ENCODE data around the gene ADAR. TPM values are rescaled to one million over a fixed set of nuclear protein-coding genes. Genes with fewer than 3 reads are reported as not detected.

ADAR gene
- total RNA-seq, 3 donors from 2014 or later (not counting 1 experiment from before 2014, with no cell fraction given): 260 to 281 (median 265) TPM

GRCh38 chr1:154573168-154573510 is 34.8 kb downstream of the ADAR start:
- no peak for ATAC-seq

GRCh38 chr1:154572468-154573167 is 35.4 kb downstream of the ADAR start:
- DNase-seq (no peak), ATAC-seq (no peak)
- intact Hi-C loops (cut with micrococcal nuclease): no loop called here
- Histone ChIP-seq H3K36me3 (ENCODE audit: control insufficient read depth, insufficient read depth, low read length) (no peaks in the 10 kb centered on the region), H3K27me3 (ENCODE audit: control insufficient read depth, insufficient read depth, low read length) (peaks cover 10% of the 10 kb centered on the region), H3K4me1 (ENCODE audit: control insufficient read depth, insufficient read depth, low read length) (peaks cover 5% of the 10 kb centered on the region), H3K27ac (ENCODE audit: low read length) (no peak overlapping the region), H3K4me3 (ENCODE audit: low read length) (no peak overlapping the region), H3K9me3 (ENCODE audit: control insufficient read depth, insufficient read depth, low read length) (no peaks in the 10 kb centered on the region)
- H3K27me3 Mint-ChIP-seq (ENCODE audit: low read depth in 2 of 2): peaks cover 6 to 17% of the 10 kb centered on the region in 2 donors
- no peak for TF ChIP-seq CTCF (IDR thresholded peaks at IDR 0.05)
- H3K27ac Mint-ChIP-seq: no peak overlapping the region
- 82% methylated on average over 10 of the region's 10 CpGs for WGBS (ENCODE audit: insufficient coverage)
- H3K4me1 Mint-ChIP-seq: peaks cover 5 to 8% of the 10 kb centered on the region in 2 donors
- H3K36me3 Mint-ChIP-seq: no peaks in the 10 kb centered on the region
- no peak overlapping the region for H3K4me3 Mint-ChIP-seq
- no peaks in the 10 kb centered on the region for H3K9me3 Mint-ChIP-seq

More at GRCh38 chr1:154573168-154573510, 34.8 kb downstream of the ADAR start:
- H3K4me3 ChIP-seq (ENCODE audit: low read length): no peak overlapping the region
- no peak for TF ChIP-seq CTCF (IDR thresholded peaks at IDR 0.05)
- H3K36me3 ChIP-seq (ENCODE audit: control insufficient read depth, insufficient read depth, low read length): no peaks in the 10 kb centered on the region
- no peaks in the 10 kb centered on the region for H3K9me3 ChIP-seq (ENCODE audit: control insufficient read depth, insufficient read depth, low read length)
- intact Hi-C loops (cut with micrococcal nuclease): no loop called here
- Mint-ChIP-seq H3K36me3 (no peaks in the 10 kb centered on the region), H3K9me3 (no peaks in the 10 kb centered on the region), H3K4me1 (peaks cover under 1 to 8% of the 10 kb centered on the region in 2 donors), H3K4me3 (no peak overlapping the region), H3K27me3 (ENCODE audit: low read depth in 2 of 2) (peaks cover under 1 to 12% of the 10 kb centered on the region in 2 donors), H3K27ac (no peak overlapping the region)
- peaks cover under 1% of the 10 kb centered on the region for H3K4me1 ChIP-seq (ENCODE audit: control insufficient read depth, insufficient read depth, low read length)
- H3K27me3 ChIP-seq (ENCODE audit: control insufficient read depth, insufficient read depth, low read length): peaks cover 6% of the 10 kb centered on the region
- 80% methylated on average over 3 of the region's 3 CpGs for WGBS (ENCODE audit: insufficient coverage)
- no peak for DNase-seq
- no peak overlapping the region for H3K27ac ChIP-seq (ENCODE audit: low read length)

GRCh38 chr1:154571964-154572288 is 36.1 kb downstream of the ADAR start:
- intact Hi-C loops (cut with micrococcal nuclease): no loop called here
- Mint-ChIP-seq H3K27ac (no peak overlapping the region), H3K9me3 (no peaks in the 10 kb centered on the region), H3K4me1 (peaks cover 10% of the 10 kb centered on the region in 2 donors), H3K4me3 (no peak overlapping the region), H3K27me3 (ENCODE audit: low read depth in 2 of 2) (peaks cover 13 to 21% of the 10 kb centered on the region in 2 donors), H3K36me3 (no peaks in the 10 kb centered on the region)
- Histone ChIP-seq H3K27me3 (ENCODE audit: control insufficient read depth, insufficient read depth, low read length) (peaks cover 17% of the 10 kb centered on the region), H3K9me3 (ENCODE audit: control insufficient read depth, insufficient read depth, low read length) (no peaks in the 10 kb centered on the region), H3K36me3 (ENCODE audit: control insufficient read depth, insufficient read depth, low read length) (no peaks in the 10 kb centered on the region), H3K4me1 (ENCODE audit: control insufficient read depth, insufficient read depth, low read length) (peaks cover 7% of the 10 kb centered on the region), H3K27ac (ENCODE audit: low read length) (no peak overlapping the region), H3K4me3 (ENCODE audit: low read length) (no peak overlapping the region)
- no peak for TF ChIP-seq CTCF (IDR thresholded peaks at IDR 0.05)
- 93% methylated on average over 29 of the region's 29 CpGs for WGBS (ENCODE audit: insufficient coverage)
- no peak for DNase-seq
- no peak for ATAC-seq

Measured in natural killer cell (primary cell).